ENCODE measurements around the gene GPR158.

The GPR158 gene

DNA sequence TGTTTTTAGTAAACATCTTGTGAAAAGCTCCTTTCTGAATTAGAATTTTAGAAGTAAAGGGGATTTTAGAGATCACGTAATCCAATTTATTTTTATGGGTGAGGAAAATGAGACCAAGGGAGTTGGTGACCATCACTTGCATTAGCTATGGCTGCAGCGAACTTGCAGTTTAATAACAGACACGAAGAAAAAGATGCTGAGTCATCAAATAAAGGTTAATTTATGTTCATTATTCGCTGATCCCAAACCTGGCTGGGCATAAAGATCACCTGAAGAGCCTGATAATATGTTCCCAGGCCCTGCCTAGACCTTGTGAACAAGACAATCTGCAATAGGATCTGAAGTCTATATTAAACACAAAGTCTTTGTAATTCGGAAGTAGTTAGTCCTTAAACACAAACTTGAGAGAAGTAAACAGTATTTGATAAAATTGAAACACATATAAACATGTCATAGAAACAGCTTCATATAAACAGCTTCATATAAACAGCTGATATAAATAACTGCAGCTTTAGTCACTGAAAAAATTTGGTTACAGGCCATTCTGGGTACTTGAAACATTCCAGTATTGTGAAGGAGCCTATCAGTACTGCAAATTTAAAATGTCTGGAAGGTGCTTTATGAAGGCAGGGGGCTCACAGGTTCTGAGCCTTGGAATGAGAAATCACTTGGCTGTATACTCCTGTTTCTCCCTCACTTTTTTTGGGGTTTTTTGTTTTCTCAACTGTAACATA, 16.5 kb downstream of the GPR158 start:
- TF ChIP-seq POLR2AphosphoS5 (IDR thresholded peaks at IDR 0.05; ENCODE audit: low read depth, low read length): no peak
- no peak for TF ChIP-seq POU2F2 (IDR thresholded peaks at IDR 0.05; ENCODE audit: low read depth, low read length)
- no peak for TF ChIP-seq SPI1 (IDR thresholded peaks at IDR 0.05; ENCODE audit: low read depth, low read length)
- no peak for TF ChIP-seq PAX5 (IDR thresholded peaks at IDR 0.05; ENCODE audit: insufficient read depth, low read length, severe bottlenecking)
- no peak for TF ChIP-seq POLR2A (IDR thresholded peaks at IDR 0.05; ENCODE audit: low read depth, low read length)
- no peak for TF ChIP-seq TAF1 (IDR thresholded peaks at IDR 0.05; ENCODE audit: low read depth, low read length)
- no peak for DNase-seq (ENCODE audit: insufficient read length, low spot score)
- no peak for FAIRE-seq

DNA sequence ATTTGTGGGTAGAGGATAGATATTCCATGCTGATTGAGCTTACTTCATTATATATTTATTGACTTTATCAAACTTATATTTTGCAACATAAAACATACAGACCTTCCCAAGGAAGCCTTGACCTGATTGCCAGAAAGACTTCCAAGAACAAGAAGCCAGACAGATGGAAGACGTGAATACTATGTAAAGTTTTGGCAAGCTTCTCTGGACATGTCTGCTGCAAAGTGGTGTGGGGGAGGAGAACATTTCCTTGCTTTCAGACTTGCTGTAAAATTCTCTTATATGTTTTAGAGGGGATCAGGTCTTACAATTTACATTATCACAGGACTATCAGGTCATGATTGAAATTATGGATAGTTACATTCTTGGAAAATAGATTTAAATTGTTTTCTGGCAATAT, 23.4 kb downstream of the GPR158 start:
- TF ChIP-seq PAX5 (IDR thresholded peaks at IDR 0.05; ENCODE audit: insufficient read depth, low read length, severe bottlenecking): no peak
- no peak for TF ChIP-seq SPI1 (IDR thresholded peaks at IDR 0.05; ENCODE audit: low read depth, low read length)
- no peak for TF ChIP-seq POU2F2 (IDR thresholded peaks at IDR 0.05; ENCODE audit: low read depth, low read length)
- TF ChIP-seq POLR2A (IDR thresholded peaks at IDR 0.05; ENCODE audit: low read depth, low read length): no peak
- no peak for TF ChIP-seq POLR2AphosphoS5 (IDR thresholded peaks at IDR 0.05; ENCODE audit: low read depth, low read length)
- TF ChIP-seq TAF1 (IDR thresholded peaks at IDR 0.05; ENCODE audit: low read depth, low read length): no peak
- no peak for FAIRE-seq
- DNase-seq (ENCODE audit: insufficient read length, low spot score): no peak

DNA sequence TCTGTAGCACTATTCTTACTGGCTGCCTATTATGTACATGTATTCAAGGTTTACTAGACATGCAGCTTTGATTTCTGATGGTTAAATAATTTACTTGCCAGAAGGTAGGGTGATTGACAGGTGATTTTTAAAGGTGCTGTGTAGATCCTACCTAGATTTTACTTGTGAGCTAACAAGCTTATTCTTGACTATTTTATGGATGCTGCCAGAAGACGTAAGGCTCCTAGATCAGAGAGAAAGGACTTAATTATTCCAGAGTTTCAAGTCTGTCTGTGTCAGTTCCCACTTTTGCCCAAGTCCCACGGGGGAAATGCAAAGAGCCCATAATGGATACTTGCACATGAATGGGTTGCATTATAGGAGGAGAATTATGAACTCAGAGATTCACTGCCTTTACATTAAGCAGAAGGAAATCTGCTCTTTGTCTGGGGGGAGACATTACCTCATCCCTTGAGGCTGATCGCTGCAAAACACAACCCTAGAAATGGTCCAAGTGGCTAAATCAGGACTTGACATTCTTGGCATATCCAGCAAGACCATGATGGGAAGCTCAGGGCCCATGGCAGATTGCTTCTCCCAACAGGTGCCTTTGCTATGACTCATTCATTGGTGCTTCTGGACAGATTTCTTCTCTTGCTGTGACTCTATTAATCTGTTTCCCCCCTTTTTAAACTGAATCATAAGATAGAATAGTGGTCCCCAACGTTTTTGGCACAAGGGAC, 32.1 kb downstream of the GPR158 start:
- TF ChIP-seq POLR2A (IDR thresholded peaks at IDR 0.05; ENCODE audit: low read depth, low read length) (no peak), POU2F2 (IDR thresholded peaks at IDR 0.05; ENCODE audit: low read depth, low read length) (no peak), POLR2AphosphoS5 (IDR thresholded peaks at IDR 0.05; ENCODE audit: low read depth, low read length) (no peak), PAX5 (IDR thresholded peaks at IDR 0.05; ENCODE audit: insufficient read depth, low read length, severe bottlenecking) (no peak)
- FAIRE-seq (no peak), DNase-seq (ENCODE audit: insufficient read length, low spot score) (no peak)

DNA sequence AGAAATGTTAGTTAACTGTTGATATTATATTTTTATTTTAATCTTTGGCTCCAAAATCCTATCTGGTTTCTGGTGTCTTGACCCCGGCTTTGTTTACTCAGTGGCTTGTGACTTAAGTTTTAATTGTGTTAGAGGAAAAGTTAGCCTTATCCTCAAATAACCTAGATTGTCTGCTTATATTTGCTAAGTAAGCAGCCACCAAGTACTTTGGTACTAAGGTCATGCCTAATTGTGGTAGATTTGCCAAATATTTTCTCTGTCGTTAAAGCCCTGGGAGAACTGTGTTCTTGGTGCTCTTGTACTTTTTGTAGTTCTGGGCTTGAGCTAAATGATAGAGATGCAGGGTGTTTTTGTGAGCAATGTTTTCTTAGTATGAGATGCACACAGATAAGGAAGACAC, 34.8 kb downstream of the GPR158 start:
- FAIRE-seq: no peak
- no peak for TF ChIP-seq POLR2AphosphoS5 (IDR thresholded peaks at IDR 0.05; ENCODE audit: low read depth, low read length)
- no peak for TF ChIP-seq POU2F2 (IDR thresholded peaks at IDR 0.05; ENCODE audit: low read depth, low read length)
- no peak for TF ChIP-seq SPI1 (IDR thresholded peaks at IDR 0.05; ENCODE audit: low read depth, low read length)
- no peak for TF ChIP-seq POLR2A (IDR thresholded peaks at IDR 0.05; ENCODE audit: low read depth, low read length)
- DNase-seq (ENCODE audit: insufficient read length, low spot score): no peak

GRCh38 chr10:25210265-25210664, 35.5 kb downstream of the GPR158 start:
- TF ChIP-seq POLR2A (IDR thresholded peaks at IDR 0.05; ENCODE audit: low read depth, low read length) (no peak), TAF1 (IDR thresholded peaks at IDR 0.05; ENCODE audit: low read depth, low read length) (no peak), POLR2AphosphoS5 (IDR thresholded peaks at IDR 0.05; ENCODE audit: low read depth, low read length) (no peak), POU2F2 (IDR thresholded peaks at IDR 0.05; ENCODE audit: low read depth, low read length) (no peak), SPI1 (IDR thresholded peaks at IDR 0.05; ENCODE audit: low read depth, low read length) (no peak), PAX5 (IDR thresholded peaks at IDR 0.05; ENCODE audit: insufficient read depth, low read length, severe bottlenecking) (no peak)
- no peak for DNase-seq (ENCODE audit: insufficient read length, low spot score)
- FAIRE-seq: no peak

DNA sequence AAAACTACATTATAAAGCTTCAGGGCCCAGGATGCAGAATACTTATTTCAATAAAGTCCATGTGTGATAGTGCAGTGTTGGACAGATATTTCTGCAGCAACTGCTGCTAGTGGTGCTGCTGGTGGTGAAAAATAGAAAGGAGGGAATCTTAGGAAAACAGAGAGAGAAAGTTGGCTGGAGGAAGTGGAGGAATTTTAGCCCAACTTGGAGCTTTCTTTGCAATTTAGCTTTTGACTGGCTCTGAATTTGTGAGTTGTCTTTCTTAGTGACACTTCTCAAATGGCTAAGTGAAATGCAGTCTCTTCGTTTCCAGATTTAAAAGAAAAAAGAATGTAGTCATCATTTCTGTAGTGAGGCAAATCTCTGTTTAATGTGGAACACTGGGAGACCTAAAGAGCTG, 45.4 kb downstream of the GPR158 start:
- DNase-seq (ENCODE audit: insufficient read length, low spot score) (no peak), FAIRE-seq (no peak)
- no peak for TF ChIP-seq POLR2A (IDR thresholded peaks at IDR 0.05; ENCODE audit: low read depth, low read length)
- TF ChIP-seq SPI1 (IDR thresholded peaks at IDR 0.05; ENCODE audit: low read depth, low read length): no peak
- TF ChIP-seq PAX5 (IDR thresholded peaks at IDR 0.05; ENCODE audit: insufficient read depth, low read length, severe bottlenecking): no peak
- TF ChIP-seq POLR2AphosphoS5 (IDR thresholded peaks at IDR 0.05; ENCODE audit: low read depth, low read length): no peak
- TF ChIP-seq POU2F2 (IDR thresholded peaks at IDR 0.05; ENCODE audit: low read depth, low read length): no peak
- TF ChIP-seq TAF1 (IDR thresholded peaks at IDR 0.05; ENCODE audit: low read depth, low read length): no peak

DNA sequence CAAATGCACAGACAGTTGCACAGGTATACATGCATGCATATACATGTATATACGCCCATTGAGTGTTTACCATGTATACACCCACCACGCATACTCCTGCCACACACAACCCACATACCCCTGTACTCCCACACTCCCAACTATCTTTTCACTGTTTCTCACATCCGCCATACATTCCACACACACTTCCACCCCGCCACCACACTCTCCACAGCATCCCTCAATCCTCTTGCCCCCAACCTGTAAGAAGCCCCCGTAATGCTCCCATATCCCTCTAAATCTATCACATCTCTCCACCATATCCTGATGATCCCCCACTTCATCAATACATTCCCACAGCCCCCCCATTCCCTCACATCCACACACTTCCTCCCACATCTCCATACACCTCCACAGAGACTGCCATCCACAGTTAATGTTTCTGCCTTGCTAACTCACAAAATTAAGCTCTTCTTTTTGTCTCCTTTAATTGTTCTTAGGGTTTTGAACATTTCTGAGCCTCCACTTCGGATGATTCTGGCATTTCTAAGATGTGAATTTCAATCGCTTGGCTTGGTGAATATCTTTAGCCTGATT, 47.4 kb downstream of the GPR158 start:
- no peak for DNase-seq (ENCODE audit: insufficient read length, low spot score)
- FAIRE-seq: no peak
- TF ChIP-seq TAF1 (IDR thresholded peaks at IDR 0.05; ENCODE audit: low read depth, low read length) (no peak), SPI1 (IDR thresholded peaks at IDR 0.05; ENCODE audit: low read depth, low read length) (no peak), POLR2AphosphoS5 (IDR thresholded peaks at IDR 0.05; ENCODE audit: low read depth, low read length) (no peak), POU2F2 (IDR thresholded peaks at IDR 0.05; ENCODE audit: low read depth, low read length) (no peak), POLR2A (IDR thresholded peaks at IDR 0.05; ENCODE audit: low read depth, low read length) (no peak), PAX5 (IDR thresholded peaks at IDR 0.05; ENCODE audit: insufficient read depth, low read length, severe bottlenecking) (no peak)

GRCh38 chr10:25226775-25227682, 52.2 kb downstream of the GPR158 start:
- TF ChIP-seq TAF1 (IDR thresholded peaks at IDR 0.05; ENCODE audit: low read depth, low read length) (no peak), POU2F2 (IDR thresholded peaks at IDR 0.05; ENCODE audit: low read depth, low read length) (no peak), PAX5 (IDR thresholded peaks at IDR 0.05; ENCODE audit: insufficient read depth, low read length, severe bottlenecking) (no peak), SPI1 (IDR thresholded peaks at IDR 0.05; ENCODE audit: low read depth, low read length) (no peak), POLR2A (IDR thresholded peaks at IDR 0.05; ENCODE audit: low read depth, low read length) (no peak), POLR2AphosphoS5 (IDR thresholded peaks at IDR 0.05; ENCODE audit: low read depth, low read length) (no peak)
- FAIRE-seq: no peak
- no peak for DNase-seq (ENCODE audit: insufficient read length, low spot score)
